Caco-2 (cell line): ENCODE results near the gene LAPTM4A. TPM values are rescaled to one million over a fixed set of nuclear protein-coding genes. Genes with fewer than 3 reads are reported as not detected.

ENCODE experiments used
- Bru-seq: library from RNA; stranded (reverse); fragments of 400-500 nt; gene quantifications from one replicate; lab custom pipeline; 2021; lab: Mats Ljungman, UMichigan
- BruChase-seq, 2 experiments: library from RNA; stranded (reverse); fragments of 400-500 nt; gene quantifications; one replicate each; lab custom pipeline; 2021; lab: Mats Ljungman, UMichigan
- BruUV-seq: library from RNA; stranded (reverse); fragments of 400-500 nt; replicated peaks from 2 replicates; lab custom pipeline; 2021; lab: Mats Ljungman, UMichigan
- CTCF ChIA-PET: fragments of 300-600 bp; sonication (Branson Sonifier 250); formaldehyde crosslinking; loops from one replicate; lab custom pipeline; 2022; ENCODE audit warnings: antibody characterized with exemption; lab: Charles Lee
- POLR2A ChIA-PET: fragments of 300-600 bp; sonication (Branson Sonifier 250); formaldehyde crosslinking; loops from one replicate; lab custom pipeline; 2022; ENCODE audit warnings: antibody characterized with exemption; lab: Charles Lee
- DNase-seq, 2 experiments: peaks; one replicate each; pipeline versions ENCODE4 v3.0.0 to v3.0.0-alpha.2; 2020 to 2022
- H3K27me3 ChIP-seq: replicated peaks from 2 replicates; pipeline ENCODE4 v1.6.0; 2011; ENCODE audit warnings: low read length; ENCODE audit not compliant: control insufficient read depth, insufficient read depth
- H3K36me3 ChIP-seq: 2 replicates; pipeline ENCODE4 v1.5.1; 2011; ENCODE audit warnings: low read length; ENCODE audit not compliant: control insufficient read depth, insufficient read depth
- H3K4me1 ChIP-seq: fragments of 250-450 bp; sonication (Bioruptor Pico); 2 replicates; pipeline ENCODE4 v1.5.1; 2020; ENCODE audit warnings: mild to moderate bottlenecking
- H3K4me3 ChIP-seq: 2 replicates; pipeline ENCODE4 v1.5.1; 2011; ENCODE audit warnings: low read depth, mild to moderate bottlenecking, control low read depth, low read length
- H3K9me3 ChIP-seq: fragments of 250-450 bp; sonication (Bioruptor Pico); 2 replicates; pipeline ENCODE4 v1.5.1; 2020; ENCODE audit warnings: mild to moderate bottlenecking, moderate library complexity
- H3K27ac Mint-ChIP-seq: one replicate; pipeline ENCODE4 v1.8.0; 2022; ENCODE audit warnings: mixed read lengths; ENCODE audit not compliant: unreplicated experiment
- H3K27me3 Mint-ChIP-seq: one replicate; pipeline ENCODE4 v1.8.0; 2022; ENCODE audit warnings: mixed read lengths; ENCODE audit not compliant: insufficient read depth, unreplicated experiment
- H3K36me3 Mint-ChIP-seq: one replicate; pipeline ENCODE4 v1.8.0; 2022; ENCODE audit warnings: mild to moderate bottlenecking, mixed read lengths; ENCODE audit not compliant: insufficient read depth, unreplicated experiment
- H3K4me1 Mint-ChIP-seq: one replicate; pipeline ENCODE4 v1.8.0; 2022; ENCODE audit warnings: low read depth, mixed read lengths; ENCODE audit not compliant: unreplicated experiment
- H3K4me3 Mint-ChIP-seq: one replicate; pipeline ENCODE4 v1.8.0; 2022; ENCODE audit warnings: mild to moderate bottlenecking, moderate library complexity, mixed read lengths; ENCODE audit not compliant: unreplicated experiment
- H3K9me3 Mint-ChIP-seq: one replicate; pipeline ENCODE4 v1.8.0; 2022; ENCODE audit warnings: mixed read lengths; ENCODE audit not compliant: unreplicated experiment
- intact Hi-C: fragments of 100-400 bp; cut with micrococcal nuclease; formaldehyde crosslinking; loops from one replicate; pipeline ENCODE4 v1.10.0; 2022; ENCODE audit not compliant: unreplicated experiment
- long read RNA-seq: library from polyadenylated mRNA; stranded (forward); transcript quantifications from one replicate; pipeline ENCODE4 v2.0.0, GENCODE V29; 2022
- total RNA-seq: library from RNA; stranded (reverse); gene quantifications from 2 replicates; pipeline ENCODE4 v1.2.3, GENCODE V29; 2022
- TF ChIP-seq, protein P1 (sequence below), 2 experiments: fragments of 200-600 bp in 1 of 2; IDR thresholded peaks; 1 replicate in 1 of 2; 2 replicates in 1 of 2; pipeline versions ENCODE4 v1.5.1 to v1.8.0; 2011 to 2022; ENCODE audit warnings: antibody characterized with exemption in 1 of 2, control low read depth in 1 of 2, inconsistent platforms in 1 of 2, low read depth in 1 of 2, low read length in 1 of 2, mild to moderate bottlenecking in 1 of 2, moderate library complexity in 1 of 2; ENCODE audit not compliant: insufficient read depth in 1 of 2, severe bottlenecking in 1 of 2, unreplicated experiment in 1 of 2

LAPTM4A gene
- total RNA-seq (121 and 140 TPM in 2 replicates), Bru-seq, nascent RNA (percentile 82 among the genes with signal in this experiment), BruChase-seq, experiment 1, labeled RNA remaining after a 2-hour chase (percentile 86 among the genes with signal in this experiment), BruChase-seq, experiment 2, labeled RNA remaining after a 6-hour chase (percentile 95 among the genes with signal in this experiment)
- long read RNA-seq, transcript LAPTM4A-201 (7 exons, 1,765 nt) = major isoform, 105 of 120 reads
- long read RNA-seq, partial matches to known transcripts = 1 of 120 reads
- long read RNA-seq, other reads (novel, unspliced or antisense) = 14 of 120 reads

GRCh38 chr2:20051532-20052228, at the start of gene LAPTM4A:
Gene LAPTM4A, minus strand, starts transcription at chr2:20051628. Its CDS starts 108 bp downstream, at chr2:20051520.
- H3K27me3 ChIP-seq = no peaks in the 10 kb centered on the region
- peak; percentile 98 to 100 for DNase-seq
- peak within 1 kb of the TSS; percentile 98 for H3K4me3 ChIP-seq
- POLR2A ChIA-PET = interaction anchor here (0.6 to 1.8 kb wide), 9 partner anchors 9 to 174 kb away, joined by 3 to 7 read pairs (median 5); partner anchors contain the start of genes SDC1 and WDR35
- BruUV-seq = no TSS peak
- Mint-ChIP-seq H3K4me1 (peaks cover 21% of the 10 kb centered on the region), H3K27ac (no peak within 1 kb of the TSS), H3K27me3 (no peaks in the 10 kb centered on the region), H3K9me3 (no peaks in the 10 kb centered on the region), H3K36me3 (no peaks in the 10 kb centered on the region), H3K4me3 (no peak within 1 kb of the TSS)
- TF ChIP-seq, protein P1, sequence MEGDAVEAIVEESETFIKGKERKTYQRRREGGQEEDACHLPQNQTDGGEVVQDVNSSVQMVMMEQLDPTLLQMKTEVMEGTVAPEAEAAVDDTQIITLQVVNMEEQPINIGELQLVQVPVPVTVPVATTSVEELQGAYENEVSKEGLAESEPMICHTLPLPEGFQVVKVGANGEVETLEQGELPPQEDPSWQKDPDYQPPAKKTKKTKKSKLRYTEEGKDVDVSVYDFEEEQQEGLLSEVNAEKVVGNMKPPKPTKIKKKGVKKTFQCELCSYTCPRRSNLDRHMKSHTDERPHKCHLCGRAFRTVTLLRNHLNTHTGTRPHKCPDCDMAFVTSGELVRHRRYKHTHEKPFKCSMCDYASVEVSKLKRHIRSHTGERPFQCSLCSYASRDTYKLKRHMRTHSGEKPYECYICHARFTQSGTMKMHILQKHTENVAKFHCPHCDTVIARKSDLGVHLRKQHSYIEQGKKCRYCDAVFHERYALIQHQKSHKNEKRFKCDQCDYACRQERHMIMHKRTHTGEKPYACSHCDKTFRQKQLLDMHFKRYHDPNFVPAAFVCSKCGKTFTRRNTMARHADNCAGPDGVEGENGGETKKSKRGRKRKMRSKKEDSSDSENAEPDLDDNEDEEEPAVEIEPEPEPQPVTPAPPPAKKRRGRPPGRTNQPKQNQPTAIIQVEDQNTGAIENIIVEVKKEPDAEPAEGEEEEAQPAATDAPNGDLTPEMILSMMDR (IDR thresholded peaks at IDR 0.05; ENCODE audit: insufficient read depth in 1 of 2, low read depth in 1 of 2, low read length in 1 of 2, severe bottlenecking in 1 of 2, unreplicated experiment in 1 of 2) = peak in 1 of 2 experiments; percentile 12
- H3K9me3 ChIP-seq = no peaks in the 10 kb centered on the region
- CTCF ChIA-PET = interaction anchor here (0.5 to 3.5 kb wide), 12 partner anchors 9 to 694 kb away, joined by 3 to 33 read pairs (median 5); partner anchors contain the start of genes OSR1 and SDC1
- no peaks in the 10 kb centered on the region for H3K36me3 ChIP-seq
- H3K4me1 ChIP-seq = peaks cover 27% of the 10 kb centered on the region
- intact Hi-C loops = loop anchor here (1.0 to 2.0 kb wide), 6 partner anchors 21 to 95 kb away; partner anchors contain the start of gene WDR35

DNA sequence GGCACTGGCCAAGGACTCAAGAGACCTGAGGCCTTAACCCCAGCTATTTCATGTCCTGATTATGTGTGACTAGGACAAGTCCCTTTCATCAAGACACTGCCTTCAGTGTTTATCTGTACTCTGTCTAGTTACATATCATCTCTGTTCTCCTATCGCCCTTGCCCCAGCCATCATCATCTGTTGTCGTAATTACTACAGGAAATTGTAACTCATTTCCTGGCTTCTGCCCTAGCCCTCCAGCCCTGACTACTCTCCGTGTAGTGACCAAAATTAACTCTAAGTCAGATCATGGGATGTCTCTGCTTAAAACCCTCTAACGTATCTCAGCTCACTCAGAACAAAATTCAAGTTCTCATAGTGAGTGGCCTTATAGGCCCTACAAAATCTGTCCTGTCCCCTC, 49.3 kb upstream of the LAPTM4A start:
- ChIA-PET POLR2A (no interaction called here), CTCF (interaction anchor here (1.1 kb wide), 1 partner anchor 125 kb away, joined by 3 read pairs; no protein-coding TSS in a partner anchor)
- H3K27ac Mint-ChIP-seq = no peak overlapping the region
- no peaks in the 10 kb centered on the region for H3K4me1 Mint-ChIP-seq
- H3K4me3 Mint-ChIP-seq = no peak overlapping the region
- H3K9me3 ChIP-seq = no peaks in the 10 kb centered on the region
- H3K4me3 ChIP-seq = no peak overlapping the region
- no peaks in the 10 kb centered on the region for H3K36me3 Mint-ChIP-seq
- intact Hi-C loops = no loop called here
- no peaks in the 10 kb centered on the region for H3K9me3 Mint-ChIP-seq
- TF ChIP-seq, protein P1 (IDR thresholded peaks at IDR 0.05; ENCODE audit: insufficient read depth in 1 of 2, low read depth in 1 of 2, low read length in 1 of 2, severe bottlenecking in 1 of 2, unreplicated experiment in 1 of 2) = no peak
- no peaks in the 10 kb centered on the region for H3K27me3 ChIP-seq
- H3K36me3 ChIP-seq = no peaks in the 10 kb centered on the region
- no peaks in the 10 kb centered on the region for H3K4me1 ChIP-seq
- H3K27me3 Mint-ChIP-seq = no peaks in the 10 kb centered on the region
- BruUV-seq = no TSS peak
- no peak for DNase-seq

- Histone ChIP-seq H3K9me3 (no peaks in the 10 kb centered on the region), H3K27me3 (no peaks in the 10 kb centered on the region), H3K36me3 (no peaks in the 10 kb centered on the region), H3K4me3 (no peak overlapping the region), H3K4me1 (no peaks in the 10 kb centered on the region)
- ChIA-PET POLR2A (interaction anchor here (0.6 kb wide), 1 partner anchor 146 kb away, joined by 4 read pairs; no protein-coding TSS in a partner anchor), CTCF (interaction anchor here (0.7 to 1.1 kb wide), 2 partner anchors 84 to 126 kb away, joined by 3 read pairs; no protein-coding TSS in a partner anchor)
- Mint-ChIP-seq H3K4me1 (no peaks in the 10 kb centered on the region), H3K4me3 (no peak overlapping the region), H3K36me3 (no peaks in the 10 kb centered on the region), H3K27me3 (no peaks in the 10 kb centered on the region), H3K27ac (no peak overlapping the region), H3K9me3 (no peaks in the 10 kb centered on the region)
- TF ChIP-seq, protein P1 (IDR thresholded peaks at IDR 0.05; ENCODE audit: insufficient read depth in 1 of 2, low read depth in 1 of 2, low read length in 1 of 2, severe bottlenecking in 1 of 2, unreplicated experiment in 1 of 2) = no peak
- no TSS peak for BruUV-seq
- no peak for DNase-seq
- intact Hi-C loops = loop anchor here (10.0 kb wide), 1 partner anchor 235 kb away; no protein-coding TSS in a partner anchor
Measured at GRCh38 chr2:20099780-20100179, 48.4 kb upstream of the LAPTM4A start.
